Effector CD8-positive, alpha-beta T cell (primary cell): Measurements from ENCODE around the gene ZFAND2B.
"Not testable (repeated sequence)": the region's sequence is repeated elsewhere in the genome, so short reads cannot be mapped to it uniquely, and the experiment has no call there.

Experiments
- DNase-seq: peaks from one replicate; lab custom pipeline; 2025; lab: John Stamatoyannopoulos, UW

The ZFAND2B gene

GRCh38 chr2:219175928-219176817 lies 30.4 kb upstream of the ZFAND2B start:
- no peak for DNase-seq

- peak; percentile 70 for DNase-seq
Observed at GRCh38 chr2:219176818-219177551, 29.6 kb upstream of the ZFAND2B start, which contains the start of gene CNPPD1. CNPPD1 (minus strand) TSS chr2:219176925; CDS start chr2:219176828, 97 bp downstream.

DNA sequence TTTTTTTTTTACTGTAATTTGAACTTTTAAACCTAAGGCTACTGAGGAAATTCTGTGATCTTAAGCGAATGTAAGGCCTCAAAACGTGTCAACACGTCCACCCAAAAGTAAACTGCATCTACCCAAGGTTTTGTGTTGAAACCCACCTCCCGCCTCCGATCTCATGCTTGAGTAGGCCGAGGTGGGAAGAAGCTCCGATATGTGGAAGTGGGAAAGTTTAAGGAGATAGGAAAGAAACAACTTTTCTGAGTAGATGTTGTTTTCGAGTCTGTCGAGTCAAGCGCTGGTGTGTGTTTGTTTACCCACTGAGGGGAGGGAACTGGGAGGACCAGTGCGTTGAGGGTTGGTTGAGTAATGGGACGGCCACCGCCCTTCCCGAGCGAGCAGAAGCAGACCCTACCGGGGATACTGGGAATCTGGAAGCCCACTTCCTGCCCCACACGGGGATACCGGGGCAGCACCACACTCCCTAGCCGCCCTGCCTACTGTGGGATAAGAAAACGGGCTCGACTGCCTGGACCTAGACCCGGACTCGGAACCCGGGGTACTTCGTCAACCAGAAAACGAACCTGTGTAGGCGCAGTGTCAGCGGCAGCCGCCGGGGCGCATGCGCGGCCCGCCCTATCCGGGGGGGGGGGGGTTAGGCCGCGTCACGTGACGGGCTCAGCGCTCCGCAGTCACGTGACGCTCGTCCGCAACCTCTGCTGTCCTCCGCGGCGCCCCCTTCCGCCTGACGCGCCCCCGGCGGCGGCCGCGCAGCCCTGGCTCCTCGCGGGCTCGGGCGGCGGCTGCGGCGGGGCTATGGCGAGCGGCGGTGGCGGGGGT lies 28.8 kb upstream of the ZFAND2B start, which contains the start of gene RETREG2:
Gene RETREG2 (plus strand): TSS at position 724 of the 825 bp plus-strand sequence. CDS start 78 bp downstream, at position 802.
- peak; percentile 67 for DNase-seq

DNA sequence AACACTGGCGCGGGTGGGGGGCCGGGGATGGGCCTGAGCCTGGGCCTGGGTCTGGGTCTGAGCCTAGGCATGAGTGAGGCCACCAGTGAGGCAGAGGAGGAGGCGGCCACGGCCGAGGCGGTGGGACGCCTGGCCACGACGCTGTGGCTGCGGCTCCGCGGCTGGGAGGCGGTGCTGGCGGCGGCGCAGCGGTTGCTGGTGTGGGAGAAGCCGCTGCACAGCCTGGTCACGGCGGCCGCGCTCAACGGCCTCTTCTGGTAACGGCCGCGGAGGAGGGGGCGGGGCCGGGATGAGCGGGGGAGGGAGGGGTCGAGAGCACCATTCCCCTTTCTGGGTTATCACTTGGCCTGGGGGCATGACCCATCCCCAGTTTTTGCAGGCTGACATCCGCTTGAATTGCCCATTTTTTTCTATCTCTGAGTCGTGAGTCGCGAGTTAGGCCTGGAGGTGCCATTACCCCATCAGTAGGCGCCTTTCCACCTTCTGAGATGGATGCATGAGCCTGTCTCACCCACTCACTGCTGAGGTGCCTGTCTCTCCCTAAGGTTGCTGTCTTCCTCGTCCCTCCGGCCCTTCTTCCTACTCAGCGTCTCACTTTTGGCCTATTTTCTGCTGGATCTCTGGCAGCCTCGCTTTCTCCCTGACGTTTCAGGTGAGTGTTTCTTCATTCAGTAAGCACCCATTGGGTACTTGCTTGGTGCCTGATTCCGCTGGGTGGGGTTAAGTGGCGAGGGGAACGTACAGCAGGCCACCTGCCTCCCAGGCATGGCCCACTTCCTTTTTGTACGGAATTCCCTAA lies 28.0 kb upstream of the ZFAND2B start:
- peak; percentile 38 for DNase-seq

- DNase-seq, result no peak
Observed at GRCh38 chr2:219179601-219180465, 26.7 kb upstream of the ZFAND2B start.

DNA sequence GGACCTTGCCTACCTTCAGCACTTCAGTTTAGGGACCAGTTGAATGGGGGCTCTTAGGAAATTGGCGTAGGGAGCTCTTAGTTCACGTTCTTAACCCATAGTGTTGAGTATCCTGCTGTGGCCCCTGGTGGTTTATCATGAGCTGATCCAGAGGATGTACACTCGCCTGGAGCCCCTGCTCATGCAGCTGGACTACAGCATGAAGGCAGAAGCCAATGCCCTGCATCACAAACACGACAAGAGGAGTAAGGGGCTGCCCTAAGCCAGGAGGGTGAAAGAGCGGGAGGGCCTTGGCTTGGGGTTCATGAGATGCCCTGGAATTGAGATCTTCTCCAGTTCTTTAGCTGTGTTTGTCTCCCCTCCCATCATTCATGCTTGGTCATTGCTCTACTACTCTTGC lies 25.6 kb upstream of the ZFAND2B start:
- DNase-seq, result no peak

- no peak for DNase-seq
Observed at GRCh38 chr2:219181531-219181930, 25.1 kb upstream of the ZFAND2B start.

- DNase-seq, result no peak
Observed at GRCh38 chr2:219182331-219183150, 24.0 kb upstream of the ZFAND2B start.

- DNase-seq, result no peak
Observed at GRCh38 chr2:219183151-219183772, 23.3 kb upstream of the ZFAND2B start.

GRCh38 chr2:219184121-219184520 lies 22.5 kb upstream of the ZFAND2B start:
- DNase-seq, result no peak

DNA sequence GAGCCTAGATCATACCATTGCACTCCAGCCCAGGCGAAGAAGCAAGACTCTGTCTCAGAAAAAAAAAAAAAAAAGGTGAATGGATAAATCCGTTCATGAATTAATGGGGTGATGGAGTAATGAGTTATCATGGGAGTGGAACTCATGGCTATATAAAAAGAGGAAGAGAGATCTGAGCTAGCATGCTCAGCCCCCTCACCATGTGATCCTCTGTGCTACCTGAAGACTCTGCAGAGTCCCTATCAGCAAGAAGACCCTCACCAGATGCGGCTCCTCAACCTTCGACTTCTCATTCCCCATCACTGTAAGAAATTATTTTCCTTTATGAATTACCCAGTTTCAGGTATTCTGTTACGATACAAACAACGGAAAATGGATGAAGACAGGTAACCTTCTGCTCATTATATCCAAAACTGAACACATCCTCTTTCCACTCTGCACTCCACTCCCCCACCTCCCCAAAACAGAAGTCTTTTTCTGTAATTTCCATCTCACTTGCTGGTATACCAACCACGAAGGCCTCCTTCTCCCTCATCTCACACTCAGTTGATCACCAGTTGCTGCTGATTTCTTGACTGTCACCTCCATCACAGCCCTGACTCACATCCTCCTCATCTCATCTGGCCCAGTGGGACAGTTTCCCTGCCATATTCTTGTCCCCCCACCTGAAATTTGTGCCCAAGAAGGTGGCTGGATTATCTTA lies 19.7 kb upstream of the ZFAND2B start:
- DNase-seq, result no peak

- DNase-seq, result no peak
Observed at GRCh38 chr2:219197388-219197787, 9.2 kb upstream of the ZFAND2B start.

DNA sequence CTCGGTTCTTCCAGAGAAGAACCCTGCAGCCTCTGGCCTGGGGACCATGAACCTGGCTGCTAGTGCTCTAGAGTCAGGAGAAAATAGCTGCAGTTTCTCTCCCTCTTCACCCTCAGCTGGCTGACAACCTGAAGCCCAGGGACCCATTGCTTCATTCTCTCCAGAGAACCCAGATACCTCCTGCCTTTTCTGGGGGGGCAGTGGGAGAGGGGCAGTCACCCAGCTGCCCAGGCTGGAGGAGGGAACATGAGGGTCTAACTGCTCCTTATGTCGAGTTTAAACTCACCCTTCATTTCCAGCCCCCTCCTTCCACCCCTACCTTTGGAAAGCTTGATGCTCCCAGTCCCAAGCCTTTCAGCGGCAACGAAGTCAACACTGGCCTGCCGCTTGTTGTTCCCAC lies 7.6 kb upstream of the ZFAND2B start:
- no peak for DNase-seq

DNA sequence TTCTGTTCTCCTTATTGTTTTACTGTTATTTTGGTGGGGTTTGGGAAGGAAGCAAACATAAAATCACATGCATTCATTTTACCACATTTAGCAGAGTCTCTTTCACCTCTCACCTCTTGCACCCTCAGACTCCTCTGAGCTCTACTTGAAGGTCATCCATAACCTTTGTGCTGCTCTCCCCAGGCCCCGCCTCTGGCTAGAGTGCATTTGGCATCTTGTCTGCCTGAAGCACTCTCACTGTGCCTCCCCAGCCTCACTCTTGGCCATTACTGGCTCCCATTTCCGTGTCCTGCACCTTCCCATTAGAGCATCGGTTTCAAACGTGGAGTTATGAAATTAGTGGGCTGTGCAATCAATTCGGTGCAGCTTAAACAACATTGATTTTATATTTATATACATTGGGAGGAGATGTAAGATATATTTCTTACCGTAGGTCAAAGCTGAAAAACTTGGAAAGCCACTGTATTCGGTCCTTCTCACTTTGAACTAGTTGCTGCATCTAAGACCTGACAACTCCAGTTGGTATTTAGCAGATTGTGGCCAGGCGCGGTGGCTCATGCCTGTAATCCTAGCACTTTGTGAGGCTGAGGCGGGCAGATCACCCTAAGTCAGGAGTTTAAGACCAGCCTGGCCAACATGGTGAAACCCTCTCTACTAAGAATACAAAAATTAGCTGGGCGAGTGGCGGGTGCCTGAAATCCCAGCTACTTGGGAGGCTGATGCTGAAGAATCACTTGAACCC lies 6.9 kb upstream of the ZFAND2B start:
- no peak for DNase-seq

DNA sequence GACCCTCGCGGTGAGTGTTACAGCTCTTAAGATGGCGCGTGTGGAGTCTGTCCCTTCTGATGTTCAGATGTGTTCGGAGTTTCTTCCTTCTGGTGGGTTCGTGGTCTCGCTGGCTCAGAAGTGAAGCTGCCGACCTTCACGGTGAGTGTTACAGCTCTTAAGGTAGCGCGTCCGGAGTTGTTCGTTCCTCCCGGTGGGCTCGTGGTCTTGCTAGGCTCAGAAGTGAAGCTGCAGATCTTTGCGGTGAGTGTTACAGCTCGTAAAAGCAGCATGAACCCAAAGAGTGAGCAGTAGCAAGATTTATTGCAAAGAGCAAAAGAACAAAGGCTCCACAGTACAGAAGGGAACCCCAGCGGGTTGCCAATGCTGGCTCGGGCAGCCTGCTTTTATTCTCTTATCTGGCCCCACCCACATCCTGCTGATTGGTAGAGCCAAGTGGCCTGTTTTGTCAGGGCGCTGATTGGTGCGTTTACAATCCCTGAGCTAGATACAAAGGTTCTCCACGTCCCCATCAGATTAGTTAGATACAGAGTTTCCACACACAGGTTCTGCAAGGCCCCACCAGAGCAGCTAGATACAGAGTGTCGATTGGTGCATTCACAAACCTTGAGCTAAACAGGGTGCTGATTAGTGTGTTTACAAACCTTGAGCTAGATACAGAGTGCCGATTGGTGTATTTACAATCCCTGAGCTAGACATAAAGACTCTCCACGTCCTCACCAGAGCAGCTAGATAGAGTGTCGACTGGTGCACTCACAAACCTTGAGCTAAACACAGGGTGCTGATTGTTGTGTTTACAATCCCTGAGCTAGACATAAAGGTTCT lies 5.9 kb upstream of the ZFAND2B start:
- DNase-seq, result not testable (repeated sequence)

- DNase-seq, result not testable (repeated sequence)
Observed at GRCh38 chr2:219201331-219201730, 5.3 kb upstream of the ZFAND2B start.
